B cell (primary cell): ENCODE results near the gene TSPAN33. TPM values are rescaled to one million over a fixed set of nuclear protein-coding genes. Genes with fewer than 3 reads are reported as not detected.

Source experiments
- ATAC-seq: fragments of 200-7000 bp; cut with Tn5 transposase; one replicate; pipeline ENCODE4 v1.10.0; 2021; ENCODE audit warnings: low read depth, mild to moderate bottlenecking, moderate number of reproducible peaks, moderate library complexity
- CTCF ChIA-PET: fragments of 350-600 bp; sonication (Branson Sonifier 250); formaldehyde crosslinking; loops from one replicate; lab custom pipeline; 2021; ENCODE audit warnings: antibody characterized with exemption, inconsistent platforms; lab: Charles Lee
- POLR2A ChIA-PET: fragments of 350-600 bp; sonication (Branson Sonifier 250); formaldehyde crosslinking; loops from one replicate; lab custom pipeline; 2021; ENCODE audit warnings: antibody characterized with exemption; lab: Charles Lee
- DNase-seq: peaks from one replicate; pipeline ENCODE4 v3.0.0; 2013
- H2AFZ ChIP-seq: 2 replicates; pipeline ENCODE4 v1.6.1; 2012; ENCODE audit warnings: mild to moderate bottlenecking, low read depth, low read length; ENCODE audit not compliant: insufficient read depth, poor library complexity, severe bottlenecking
- H3K27ac ChIP-seq, 2 donors: 1 replicate in 1 of 2; 2 replicates in 1 of 2; pipeline ENCODE4 v1.5.1; 2012 to 2013; ENCODE audit warnings: low read length in 2 of 2, mild to moderate bottlenecking in 2 of 2, moderate library complexity in 1 of 2
- H3K27me3 ChIP-seq, 4 experiments: fragments of 200-600 bp in 1 of 4; sonication (generic) in 1 of 4; replicated peaks in 1 of 4; 1 replicate in 2 of 4; 2 replicates in 2 of 4; pipeline versions ENCODE4 v1.6.1 to v1.7.0; 2013 to 2016; ENCODE audit warnings: low read length in 3 of 4, mild to moderate bottlenecking in 2 of 4, mixed read lengths in 1 of 4, moderate library complexity in 1 of 4; ENCODE audit not compliant: insufficient read depth in 4 of 4, control insufficient read depth in 3 of 4; ENCODE audit errors: control extremely low read depth in 1 of 4
- H3K36me3 ChIP-seq, 2 experiments: replicated peaks in 1 of 2; 1 replicate in 1 of 2; 2 replicates in 1 of 2; pipeline versions ENCODE4 v1.6.1 to v1.7.1; 2013; ENCODE audit warnings: low read length in 1 of 2; ENCODE audit not compliant: insufficient read depth in 2 of 2, control insufficient read depth in 1 of 2; ENCODE audit errors: control extremely low read depth in 1 of 2, extremely low read depth in 1 of 2
- H3K4me1 ChIP-seq, 2 donors: fragments of 200-600 bp in 1 of 2; sonication (generic) in 1 of 2; 1 replicate in 1 of 2; 2 replicates in 1 of 2; pipeline versions ENCODE4 v1.5.1 to v1.6.1; 2013 to 2017; ENCODE audit warnings: low read length in 2 of 2; ENCODE audit not compliant: control insufficient read depth in 2 of 2, insufficient read depth in 2 of 2
- H3K4me2 ChIP-seq: replicated peaks from 2 replicates; pipeline ENCODE3; 2012; ENCODE audit warnings: mild to moderate bottlenecking, low read depth, low read length; ENCODE audit not compliant: poor library complexity, severe bottlenecking
- H3K4me3 ChIP-seq, 5 experiments: fragments of 200-600 bp in 1 of 5; sonication (generic) in 1 of 5; 1 replicate in 3 of 5; 2 replicates in 2 of 5; pipeline versions ENCODE4 v1.5.1 to v1.7.0; 2011 to 2016; ENCODE audit warnings: low read length in 4 of 5, mild to moderate bottlenecking in 4 of 5, low read depth in 2 of 5, control low read depth in 1 of 5, moderate library complexity in 1 of 5; ENCODE audit not compliant: insufficient read depth in 1 of 5; ENCODE audit errors: control extremely low read depth in 1 of 5, extremely low read depth in 1 of 5
- H3K79me2 ChIP-seq: fragments of 200-600 bp; sonication (generic); one replicate; pipeline ENCODE4 v1.6.0; 2016; ENCODE audit warnings: low read length; ENCODE audit not compliant: control insufficient read depth, insufficient read depth
- H3K9ac ChIP-seq: fragments of 200-600 bp; sonication (generic); 2 replicates; pipeline ENCODE4 v1.6.1; 2017; ENCODE audit warnings: mild to moderate bottlenecking, low read length, moderate library complexity
- H3K9me3 ChIP-seq, 3 donors: one replicate each; pipeline versions ENCODE4 v1.6.1 to v1.7.1; 2013; ENCODE audit warnings: low read length in 2 of 3; ENCODE audit not compliant: control insufficient read depth in 2 of 3, insufficient read depth in 1 of 3; ENCODE audit errors: control extremely low read depth in 1 of 3
- H4K20me1 ChIP-seq: 2 replicates; pipeline ENCODE4 v1.6.0; 2012; ENCODE audit warnings: mild to moderate bottlenecking, low read length; ENCODE audit not compliant: insufficient read depth, control insufficient read depth, poor library complexity, severe bottlenecking
- H3K27ac Mint-ChIP-seq: one replicate; pipeline ENCODE4 v1.8.0; 2021; ENCODE audit warnings: mixed read lengths
- H3K27me3 Mint-ChIP-seq: one replicate; pipeline ENCODE4 v1.8.0; 2021; ENCODE audit warnings: mixed read lengths
- H3K4me1 Mint-ChIP-seq: one replicate; pipeline ENCODE4 v1.8.0; 2021; ENCODE audit warnings: mixed read lengths
- H3K4me3 Mint-ChIP-seq: one replicate; pipeline ENCODE4 v1.8.0; 2021; ENCODE audit warnings: mixed read lengths
- H3K9me3 Mint-ChIP-seq: one replicate; pipeline ENCODE4 v1.8.0; 2022; ENCODE audit warnings: mixed read lengths; ENCODE audit not compliant: insufficient read depth
- CTCF ChIP-seq: fragments of 200-600 bp; IDR thresholded peaks from one replicate; pipeline ENCODE4 v1.8.0; 2022; ENCODE audit warnings: antibody characterized with exemption, mild to moderate bottlenecking
- EZH2 ChIP-seq: IDR thresholded peaks from 2 replicates; pipeline ENCODE4 v1.6.1; 2012; ENCODE audit warnings: borderline replicate concordance, low read depth, mild to moderate bottlenecking, moderate library complexity, low read length; ENCODE audit not compliant: insufficient read depth, poor library complexity, severe bottlenecking
- WGBS: methylation state at CpG from one replicate; pipeline ENCODE4 v1.1.5; 2013; ENCODE audit warnings: missing lambda C conversion rate; ENCODE audit not compliant: insufficient coverage; 5-methylcytosine and 5-hydroxymethylcytosine counted together
- intact Hi-C: fragments of 100-400 bp; cut with micrococcal nuclease; formaldehyde crosslinking; loops from one replicate; pipeline ENCODE4 v1.10.0; 2022
- polyA plus RNA-seq: library from polyadenylated mRNA; depleted of rRNA; stranded (reverse); fragments of >200 nt; gene quantifications from 2 replicates; pipeline ENCODE4 v1.2.3, GENCODE V29; 2012
- total RNA-seq, 2 donors: library from RNA; stranded (reverse); fragments of 120-200 nt in 1 of 2; gene quantifications; 1 replicate in 1 of 2; 2 replicates in 1 of 2; pipeline versions ENCODE4 v1.2.3 to v1.2.4, GENCODE V29; 2013 to 2022

Gene TSPAN33
- total and polyA plus RNA-seq, 2 donors (not counting 1 experiment from before 2014, with no cell fraction given): 111 TPM

- Histone ChIP-seq H3K4me2 (no peak overlapping the region), H3K9me3 (no peaks in the 10 kb centered on the region), H2AFZ (no peak overlapping the region), H3K27me3 (no peaks in the 10 kb centered on the region), H3K79me2 (no peaks in the 10 kb centered on the region), H3K4me1 (peaks cover 0 to 3% of the 10 kb centered on the region in 2 donors), H3K4me3 (no peak overlapping the region), H3K36me3 (no peaks in the 10 kb centered on the region), H3K27ac (no peak overlapping the region), H3K9ac (no peak overlapping the region), H4K20me1 (no peaks in the 10 kb centered on the region)
- peaks cover 5% of the 10 kb centered on the region for H3K4me1 Mint-ChIP-seq
- DNase-seq (no peak), ATAC-seq (no peak)
- H3K27me3 Mint-ChIP-seq: no peaks in the 10 kb centered on the region
- no peak overlapping the region for H3K27ac Mint-ChIP-seq
- ChIA-PET POLR2A (no interaction called here), CTCF (interaction anchor here (0.9 kb wide), 1 partner anchor 19 kb away, joined by 3 read pairs; no protein-coding TSS in a partner anchor)
- WGBS: 100% methylated on average over 2 of the region's 4 CpGs
- no peaks in the 10 kb centered on the region for H3K9me3 Mint-ChIP-seq
- intact Hi-C loops: no loop called here
- H3K4me3 Mint-ChIP-seq: no peak overlapping the region
- TF ChIP-seq CTCF: no peak
Observed at GRCh38 chr7:129199406-129199805, 54.9 kb downstream of the TSPAN33 start.

DNA sequence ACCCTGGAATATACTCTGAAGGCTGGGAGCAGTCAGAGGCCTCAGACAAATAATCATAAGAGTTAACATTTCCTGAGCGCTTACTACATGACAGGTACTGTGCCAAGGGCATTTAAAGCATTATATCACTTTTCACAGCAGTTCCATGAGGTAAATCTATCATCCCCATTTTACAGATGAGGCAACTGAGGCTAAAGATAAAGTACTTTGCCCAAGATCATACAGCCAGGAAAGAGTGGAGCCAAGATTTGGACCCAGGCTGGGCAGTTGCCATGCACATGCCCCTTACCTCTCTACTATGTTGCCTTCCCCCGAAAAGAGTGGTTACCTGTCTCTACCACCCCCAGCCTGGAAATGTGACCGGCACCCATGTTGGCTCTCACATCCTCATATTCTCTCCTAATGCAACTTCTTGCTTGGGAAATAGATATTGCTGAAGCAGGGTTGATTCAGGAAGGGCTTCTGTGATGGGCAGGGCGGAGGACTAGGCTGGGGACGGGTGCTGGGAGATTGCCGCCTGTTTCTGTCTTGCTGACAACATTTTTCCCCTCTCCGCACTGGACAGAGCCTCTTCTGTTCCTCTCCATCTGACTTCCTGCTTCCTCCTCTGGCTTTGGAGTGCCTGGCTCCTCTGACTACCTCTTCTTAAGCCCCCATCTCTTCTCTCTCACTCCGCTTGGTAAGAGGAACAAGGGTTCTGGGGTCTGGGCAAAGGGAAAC is 57.7 kb downstream of the TSPAN33 start:
- WGBS: 95% methylated on average over 3 of the region's 8 CpGs
- POLR2A ChIA-PET: no interaction called here

More for the DNA sequence above, 57.7 kb downstream of the TSPAN33 start:
- Histone ChIP-seq H3K9ac (no peak overlapping the region), H3K4me3 (no peak overlapping the region), H3K27ac (no peak overlapping the region), H3K4me2 (no peak overlapping the region), H4K20me1 (no peaks in the 10 kb centered on the region), H3K36me3 (no peaks in the 10 kb centered on the region), H2AFZ (no peak overlapping the region), H3K4me1 (peaks cover 0 to 3% of the 10 kb centered on the region in 2 donors), H3K27me3 (no peaks in the 10 kb centered on the region), H3K79me2 (no peaks in the 10 kb centered on the region), H3K9me3 (no peaks in the 10 kb centered on the region)
- DNase-seq: no peak
- TF ChIP-seq CTCF (no peak), EZH2 (no peak)
- Mint-ChIP-seq H3K9me3 (no peaks in the 10 kb centered on the region), H3K4me3 (no peak overlapping the region), H3K27ac (no peak overlapping the region), H3K27me3 (no peaks in the 10 kb centered on the region), H3K4me1 (peaks cover 8% of the 10 kb centered on the region)
- intact Hi-C loops: no loop called here
- CTCF ChIA-PET: no interaction called here
- no peak for ATAC-seq
